NCI-H774 (cell line): Measurements from ENCODE around the gene CPXM1.
"Not testable (repeated sequence)": the region's sequence is repeated elsewhere in the genome, so short reads cannot be mapped to it uniquely, and the experiment has no call there.

Experiments
- DNase-seq: peaks from one replicate; lab custom pipeline; 2025; lab: John Stamatoyannopoulos, UW

Gene CPXM1

DNA sequence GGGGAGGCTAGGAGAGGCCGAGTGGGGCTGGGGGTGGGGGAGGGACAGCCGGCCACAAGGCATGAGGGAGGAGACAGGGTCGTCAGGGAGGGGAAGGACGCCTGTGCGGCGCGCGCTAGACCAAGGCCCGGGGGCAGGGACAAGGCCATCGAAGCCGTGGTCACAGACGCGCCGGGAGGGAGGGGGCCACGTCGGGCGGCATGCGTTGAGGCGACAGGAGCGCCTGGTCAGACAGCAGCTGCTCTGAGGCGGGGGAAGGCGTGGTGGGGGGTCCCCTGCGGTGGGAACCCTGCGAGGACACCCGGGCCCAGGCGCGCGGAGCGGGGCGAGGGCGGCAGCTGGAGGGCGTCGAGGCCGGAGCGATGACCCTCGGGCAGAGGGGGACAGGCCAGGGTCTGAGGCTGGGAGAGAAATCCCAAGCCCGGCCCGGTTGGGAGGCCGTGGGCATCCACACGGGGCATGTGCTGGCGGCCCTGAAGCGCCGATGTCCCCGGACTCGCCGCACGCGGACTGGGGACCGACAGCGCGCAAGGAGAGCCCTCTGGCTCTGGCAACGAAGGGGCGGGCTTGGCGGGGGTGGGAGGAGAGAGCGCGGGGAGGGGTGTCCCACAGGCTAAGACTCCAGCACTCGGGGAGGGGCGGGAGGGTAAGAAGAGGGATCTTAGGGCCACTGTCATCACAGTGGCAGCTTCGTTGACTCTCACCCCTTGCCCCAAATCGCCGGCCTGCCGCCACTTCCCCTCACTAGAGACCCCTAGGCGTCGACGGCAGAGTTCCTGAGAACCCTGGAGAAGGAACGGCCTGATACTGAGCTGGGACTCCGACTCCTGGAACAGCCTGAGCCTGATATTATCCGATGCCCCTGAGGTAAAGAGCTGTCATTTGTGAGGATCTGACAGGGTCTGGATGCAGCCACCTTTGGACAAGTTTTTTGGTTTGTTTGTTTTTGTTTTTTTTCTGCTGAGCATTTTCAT is 20.8 kb upstream of the CPXM1 start:
- DNase-seq: no peak

GRCh38 chr20:2820084-2820895 is 19.9 kb upstream of the CPXM1 start:
- no peak for DNase-seq

- DNase-seq: no peak
Observed at GRCh38 chr20:2817891-2818595, 17.6 kb upstream of the CPXM1 start.

DNA sequence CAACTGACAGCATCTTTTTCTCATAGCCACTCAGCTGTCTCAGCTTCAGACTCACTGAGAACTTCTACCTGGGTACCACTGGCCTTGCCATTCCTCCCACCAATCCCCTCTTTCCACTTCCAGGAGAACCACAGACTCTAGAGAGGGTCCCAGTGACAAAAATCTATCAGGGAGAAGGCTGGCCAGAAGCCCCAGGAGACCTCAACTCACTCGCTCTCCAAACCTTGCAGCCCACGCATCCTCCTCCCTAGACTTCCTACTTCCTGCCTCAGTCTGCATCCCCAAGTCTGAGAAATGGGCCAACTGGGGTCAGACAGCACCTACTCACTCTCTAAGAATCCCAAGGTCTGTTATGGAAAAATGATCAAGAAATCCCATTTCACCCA is 16.9 kb upstream of the CPXM1 start:
- no peak for DNase-seq

- no peak for DNase-seq
Observed at GRCh38 chr20:2816583-2817340, 16.3 kb upstream of the CPXM1 start.

- DNase-seq: no peak
Observed at GRCh38 chr20:2816030-2816582, 15.7 kb upstream of the CPXM1 start, which contains the start of gene TMEM239. Gene TMEM239 (plus strand): TSS chr20:2816364. CDS start chr20:2816555, 191 bp downstream.

DNA sequence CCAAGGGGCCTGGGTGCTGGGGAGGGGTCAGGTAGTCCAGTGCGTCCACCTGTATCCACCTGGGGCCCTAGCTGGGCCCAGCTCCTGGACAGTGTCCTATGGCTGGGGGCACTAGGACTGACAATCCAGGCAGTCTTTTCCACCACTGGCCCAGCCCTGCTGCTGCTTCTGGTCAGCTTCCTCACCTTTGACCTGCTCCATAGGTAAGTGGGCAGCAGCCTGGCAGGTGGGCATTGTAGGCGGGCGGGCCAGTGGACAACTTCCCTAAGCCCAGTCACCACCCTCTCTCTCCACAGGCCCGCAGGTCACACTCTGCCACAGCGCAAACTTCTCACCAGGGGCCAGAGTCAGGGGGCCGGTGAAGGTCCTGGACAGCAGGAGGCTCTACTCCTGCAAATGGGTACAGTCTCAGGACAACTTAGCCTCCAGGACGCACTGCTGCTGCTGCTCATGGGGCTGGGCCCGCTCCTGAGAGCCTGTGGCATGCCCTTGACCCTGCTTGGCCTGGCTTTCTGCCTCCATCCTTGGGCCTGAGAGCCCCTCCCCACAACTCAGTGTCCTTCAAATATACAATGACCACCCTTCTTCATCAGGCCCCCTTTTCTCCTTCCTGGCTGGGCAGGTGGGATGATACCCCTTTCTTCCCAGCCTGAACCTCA is 14.9 kb upstream of the CPXM1 start:
- no peak for DNase-seq

DNA sequence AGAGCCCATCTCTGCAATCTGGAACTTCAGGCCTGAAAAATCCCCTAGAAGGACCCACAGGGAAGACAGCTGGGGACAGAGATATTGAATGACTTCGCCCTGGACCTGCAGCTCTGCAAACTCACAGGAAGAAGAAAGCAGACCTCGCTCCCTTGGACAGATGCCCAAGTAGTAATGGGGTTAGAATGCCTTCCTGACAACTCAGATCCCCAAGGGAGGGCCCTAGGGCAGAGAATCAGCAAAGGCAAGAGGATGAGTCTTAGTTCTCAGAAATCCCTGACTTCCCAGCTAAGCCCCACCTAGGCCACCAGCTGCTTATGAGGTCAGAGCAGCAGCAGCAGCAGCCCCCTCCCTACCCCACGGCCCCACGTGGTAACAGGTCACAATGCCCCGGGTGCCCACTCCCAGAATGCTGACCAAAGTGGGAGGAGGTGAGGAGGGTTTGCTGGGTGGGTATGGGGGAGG is 14.2 kb upstream of the CPXM1 start, which contains the start of gene C20orf141:
Gene C20orf141 (plus strand): TSS at position 401 of the 465 bp plus-strand sequence. CDS start 198 bp downstream, outside the sequence.
- DNase-seq: no peak

DNA sequence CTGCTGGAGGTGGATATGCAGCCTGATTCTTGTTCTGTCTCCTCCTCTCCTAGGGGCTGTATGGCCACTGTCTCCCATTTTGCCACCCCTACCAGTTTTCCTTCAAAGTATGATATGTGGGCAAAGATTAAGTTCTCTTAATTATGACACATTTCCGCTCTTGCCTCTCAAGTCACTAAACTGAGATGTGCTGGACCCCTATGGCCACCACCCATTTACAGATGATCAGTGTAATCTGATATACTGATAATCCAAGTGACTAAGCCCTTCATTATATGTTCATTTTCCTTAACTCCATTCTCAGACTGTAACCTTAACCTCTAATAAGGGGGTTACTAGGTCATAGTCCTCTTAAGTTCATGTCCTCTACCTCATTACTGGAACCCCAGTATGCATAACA is 13.6 kb upstream of the CPXM1 start:
- no peak for DNase-seq

GRCh38 chr20:2812189-2812588 is 11.8 kb upstream of the CPXM1 start:
- no peak for DNase-seq

DNA sequence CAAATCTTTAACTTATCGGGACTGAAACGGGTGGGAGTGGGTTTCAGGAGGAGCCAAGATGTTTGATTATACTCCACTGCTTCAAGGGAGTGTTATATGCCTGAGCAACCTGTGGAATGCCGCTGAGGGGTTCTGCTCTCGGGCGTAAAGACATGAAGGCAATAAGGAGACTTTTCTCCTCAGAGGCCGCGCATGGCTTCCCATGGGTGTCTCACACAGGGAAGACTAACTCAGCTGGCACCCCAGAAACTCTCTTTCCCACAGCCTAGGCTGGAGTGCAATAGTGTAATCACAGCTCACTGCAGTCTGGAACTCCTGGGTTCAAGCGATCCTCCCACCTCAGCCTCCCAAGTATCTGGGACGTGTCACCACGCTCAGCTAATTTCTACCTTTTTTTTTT is 9.3 kb upstream of the CPXM1 start:
- no peak for DNase-seq

DNA sequence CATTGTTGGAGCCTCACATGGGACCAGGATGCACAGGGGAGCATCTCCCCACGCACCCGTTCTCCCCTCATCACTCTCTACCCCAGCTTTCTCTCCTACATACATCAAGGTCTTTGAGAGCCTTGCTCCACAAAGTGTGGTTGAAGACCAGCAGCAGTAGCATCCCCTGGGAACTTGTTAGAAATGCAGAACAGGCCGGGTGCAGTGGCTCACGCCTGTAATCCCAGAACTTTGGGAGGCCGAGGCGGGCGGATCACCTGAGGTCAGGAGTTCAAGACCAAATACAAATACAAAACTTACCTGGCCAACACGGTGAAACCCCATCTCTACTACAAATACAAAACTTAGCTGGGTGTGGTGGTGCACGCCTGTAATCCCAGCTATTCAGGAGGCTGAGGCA is 7.5 kb upstream of the CPXM1 start:
- DNase-seq: not testable (repeated sequence)

- no peak for DNase-seq
Observed at GRCh38 chr20:2807019-2807418, 6.6 kb upstream of the CPXM1 start.

GRCh38 chr20:2806351-2806701 is 5.9 kb upstream of the CPXM1 start:
- no peak for DNase-seq

DNA sequence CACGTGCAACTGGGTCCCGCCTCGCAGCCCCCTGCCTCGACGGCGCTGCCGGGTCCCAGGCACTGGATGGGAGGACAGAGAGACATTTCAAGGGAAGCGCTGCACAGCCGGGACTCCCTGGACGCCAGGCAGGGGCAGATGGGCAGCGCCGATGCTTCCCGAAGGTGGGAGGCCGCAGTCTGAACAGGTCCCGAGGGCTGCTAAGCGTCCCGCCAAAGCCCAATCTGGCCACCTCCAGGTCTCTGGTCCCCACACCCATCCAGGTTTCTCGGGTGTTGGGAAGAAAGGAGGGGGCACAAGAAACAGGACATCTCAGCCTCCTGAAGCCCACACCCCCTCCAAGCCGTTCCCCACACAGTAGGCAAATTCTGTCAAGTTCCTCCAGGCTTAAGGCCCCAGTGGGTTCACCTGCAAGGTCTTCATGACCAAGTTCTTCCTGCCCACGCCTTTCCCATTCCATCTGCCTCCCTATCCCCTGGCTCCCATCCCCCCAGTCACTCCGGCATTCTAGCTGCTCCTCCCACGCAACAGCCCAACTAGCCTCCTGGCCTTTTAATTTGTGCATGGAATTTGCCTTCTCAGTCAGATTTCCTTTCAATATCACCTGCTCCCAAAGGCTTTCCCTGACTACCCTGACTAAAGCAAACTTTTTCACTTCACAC is 5.4 kb upstream of the CPXM1 start:
- DNase-seq: no peak

- DNase-seq: no peak
Observed at GRCh38 chr20:2804852-2805688, 4.6 kb upstream of the CPXM1 start.

DNA sequence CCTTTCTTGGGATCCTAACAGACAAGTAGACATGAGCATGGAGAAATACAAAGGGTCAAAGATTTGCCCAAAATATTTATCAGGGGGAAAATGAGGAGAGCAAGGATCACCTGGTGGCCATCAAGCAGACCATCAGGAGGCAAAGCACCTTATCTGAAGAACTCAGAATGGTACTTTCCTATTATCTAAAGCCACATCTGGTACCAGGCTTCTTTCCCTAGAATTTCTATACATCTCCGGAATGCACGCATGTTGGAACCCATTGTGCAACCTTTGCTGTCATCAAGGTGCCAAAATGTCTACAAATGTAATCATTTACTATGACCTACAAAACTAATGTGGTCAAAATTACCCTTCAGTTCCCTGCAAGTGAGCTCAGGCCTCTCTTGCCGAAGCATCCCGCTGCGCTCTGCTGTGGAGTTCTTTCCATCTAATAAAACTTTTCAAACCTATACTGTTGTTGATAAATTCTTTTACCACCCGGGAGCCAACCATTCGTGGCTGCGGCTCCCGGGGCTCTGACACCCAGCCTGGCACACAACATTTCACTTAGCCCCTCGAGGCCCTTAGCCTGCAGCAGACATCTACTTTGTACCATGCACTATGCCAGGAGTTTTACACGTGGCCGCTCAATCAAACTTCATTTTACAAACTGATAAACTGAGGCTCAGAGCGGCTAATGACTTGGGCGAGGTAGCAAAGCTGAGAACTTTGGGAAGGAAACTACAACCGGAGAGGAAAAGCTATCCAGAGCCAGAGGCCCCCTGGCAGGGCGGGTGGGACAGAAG is 3.8 kb upstream of the CPXM1 start:
- no peak for DNase-seq

- no peak for DNase-seq
Observed at GRCh38 chr20:2801286-2801728, 880 bp upstream of the CPXM1 start.
